SK-N-SH treated with all-trans-retinoic acid at 6 μM for 48 hours (cell line): ENCODE measurements around the gene BRD2.
"Not testable (repeated sequence)": the region's sequence is repeated elsewhere in the genome, so short reads cannot be mapped to it uniquely, and the experiment has no call there.

Experiments used
- ATAC-seq: fragments of 200-7000 bp; cut with Tn5 transposase; 3 replicates; pipeline ENCODE4 v1.9.1; 2020; ENCODE audit warnings: mild to moderate bottlenecking, moderate library complexity
- BACH2 ChIP-seq: fragments of 250-450 bp; sonication (Bioruptor Pico); IDR thresholded peaks from 2 replicates; pipeline ENCODE4 v1.9.0; 2021; ENCODE audit warnings: mild to moderate bottlenecking, borderline replicate concordance
- CSDC2 ChIP-seq: fragments of 250-450 bp; sonication (Bioruptor Pico); IDR thresholded peaks from 2 replicates; pipeline ENCODE4 v1.5.0; 2020; ENCODE audit warnings: mild to moderate bottlenecking, moderate library complexity
- ESRRG ChIP-seq: fragments of 250-450 bp; sonication (Bioruptor Pico); IDR thresholded peaks from 2 replicates; pipeline ENCODE4 v1.6.1; 2021; ENCODE audit warnings: mild to moderate bottlenecking
- ISL1 ChIP-seq: fragments of 250-450 bp; sonication (Bioruptor Pico); IDR thresholded peaks from 2 replicates; pipeline ENCODE4 v2.1.2; 2022; ENCODE audit warnings: mild to moderate bottlenecking, moderate library complexity
- PPARA ChIP-seq: fragments of 250-450 bp; sonication (Bioruptor Pico); IDR thresholded peaks from 2 replicates; pipeline ENCODE4 v1.5.0; 2020; ENCODE audit warnings: mild to moderate bottlenecking, borderline replicate concordance
- RARB ChIP-seq: fragments of 250-450 bp; sonication (Bioruptor Pico); IDR thresholded peaks from 2 replicates; pipeline ENCODE4 v1.8.0; 2021; ENCODE audit warnings: mild to moderate bottlenecking, moderate library complexity
- SNAI2 ChIP-seq: fragments of 250-450 bp; sonication (Bioruptor Pico); IDR thresholded peaks from 2 replicates; pipeline ENCODE4 v1.5.0; 2020; ENCODE audit warnings: mild to moderate bottlenecking, moderate library complexity
- TCF4 ChIP-seq: fragments of 250-450 bp; sonication (Bioruptor Pico); IDR thresholded peaks from 2 replicates; pipeline ENCODE4 v1.8.0; 2021; ENCODE audit warnings: mild to moderate bottlenecking, moderate library complexity, borderline replicate concordance
- TOX ChIP-seq: fragments of 250-450 bp; sonication (Bioruptor Pico); IDR thresholded peaks from 2 replicates; pipeline ENCODE4 v1.8.0; 2021; ENCODE audit warnings: mild to moderate bottlenecking, moderate library complexity, borderline replicate concordance
- ZC3H10 ChIP-seq: fragments of 250-450 bp; sonication (Bioruptor Pico); IDR thresholded peaks from 2 replicates; pipeline ENCODE4 v1.5.1; 2021; ENCODE audit warnings: mild to moderate bottlenecking, moderate library complexity
- ZFP3 ChIP-seq: fragments of 250-450 bp; sonication (Bioruptor Pico); IDR thresholded peaks from 2 replicates; pipeline ENCODE4 v1.5.0; 2020; ENCODE audit warnings: mild to moderate bottlenecking, moderate library complexity
- ZFP30 ChIP-seq: fragments of 450-650 bp; formaldehyde crosslinking; IDR thresholded peaks from 2 replicates; pipeline ENCODE4 v1.5.0; 2022; ENCODE audit warnings: mild to moderate bottlenecking, moderate library complexity
- ZNF565 ChIP-seq: fragments of 450-650 bp; formaldehyde crosslinking; conservative IDR thresholded peaks from 2 replicates; pipeline ENCODE4 v1.5.0; 2020; ENCODE audit warnings: low read depth, mild to moderate bottlenecking, moderate library complexity
- ZNF70 ChIP-seq: fragments of 450-650 bp; formaldehyde crosslinking; IDR thresholded peaks from 2 replicates; pipeline ENCODE4 v1.5.0; 2020; ENCODE audit warnings: mild to moderate bottlenecking, moderate library complexity
- ZNF8 ChIP-seq: fragments of 450-650 bp; formaldehyde crosslinking; IDR thresholded peaks from 2 replicates; pipeline ENCODE4 v1.5.0; 2020; ENCODE audit warnings: mild to moderate bottlenecking, moderate library complexity
- TF ChIP-seq, protein P1 (sequence below): fragments of 250-450 bp; sonication (Bioruptor Pico); IDR thresholded peaks from 2 replicates; pipeline ENCODE4 v1.5.0; 2020; ENCODE audit warnings: mild to moderate bottlenecking, moderate library complexity
- TF ChIP-seq, protein P2 (sequence below): fragments of 250-450 bp; sonication (Bioruptor Pico); IDR thresholded peaks from 2 replicates; pipeline ENCODE4 v1.8.0; 2020; ENCODE audit warnings: mild to moderate bottlenecking, moderate library complexity, borderline replicate concordance
- TF ChIP-seq, protein P3 (sequence below): fragments of 250-450 bp; sonication (Bioruptor Pico); IDR thresholded peaks from 2 replicates; pipeline ENCODE4 v1.8.0; 2021; ENCODE audit warnings: low read depth, mild to moderate bottlenecking, moderate library complexity, borderline replicate concordance
- TF ChIP-seq, protein P4 (sequence below): fragments of 250-450 bp; sonication (Bioruptor Pico); IDR thresholded peaks from 2 replicates; pipeline ENCODE4 v1.5.1; 2021; ENCODE audit warnings: mild to moderate bottlenecking, moderate library complexity
- TF ChIP-seq, protein P5 (sequence below): fragments of 250-450 bp; sonication (Bioruptor Pico); IDR thresholded peaks from 2 replicates; pipeline ENCODE4 v1.5.1; 2020; ENCODE audit warnings: low read depth, mild to moderate bottlenecking, moderate library complexity

BRD2 gene

DNA sequence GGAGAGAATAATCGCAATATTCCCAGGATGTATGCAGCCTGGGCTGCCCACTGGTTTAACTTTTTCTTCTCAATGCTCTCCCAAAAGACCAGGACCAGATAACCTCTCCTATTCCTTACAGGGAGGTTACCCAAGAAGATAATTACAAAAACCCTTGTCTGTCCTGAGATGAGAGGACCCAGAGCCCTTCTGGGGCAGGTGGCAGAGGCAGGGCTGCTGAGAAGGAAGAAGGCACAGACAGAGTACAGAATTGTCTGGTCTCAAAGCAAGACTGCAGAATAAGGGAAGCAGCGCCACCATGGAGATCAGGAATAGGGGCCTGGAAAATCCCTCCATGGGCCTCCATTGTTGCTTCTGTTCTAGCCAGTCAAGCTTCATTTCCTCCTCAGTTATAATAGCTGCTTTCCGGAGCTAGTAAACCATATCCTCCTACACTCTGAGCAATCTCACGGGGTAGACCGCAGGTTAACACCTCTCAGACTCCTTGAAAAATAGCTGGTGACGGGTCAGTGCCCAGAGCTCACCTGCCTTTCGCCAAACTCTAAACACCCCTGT, 27.1 kb upstream of the BRD2 start (continued):
- TF ChIP-seq, protein P1, sequence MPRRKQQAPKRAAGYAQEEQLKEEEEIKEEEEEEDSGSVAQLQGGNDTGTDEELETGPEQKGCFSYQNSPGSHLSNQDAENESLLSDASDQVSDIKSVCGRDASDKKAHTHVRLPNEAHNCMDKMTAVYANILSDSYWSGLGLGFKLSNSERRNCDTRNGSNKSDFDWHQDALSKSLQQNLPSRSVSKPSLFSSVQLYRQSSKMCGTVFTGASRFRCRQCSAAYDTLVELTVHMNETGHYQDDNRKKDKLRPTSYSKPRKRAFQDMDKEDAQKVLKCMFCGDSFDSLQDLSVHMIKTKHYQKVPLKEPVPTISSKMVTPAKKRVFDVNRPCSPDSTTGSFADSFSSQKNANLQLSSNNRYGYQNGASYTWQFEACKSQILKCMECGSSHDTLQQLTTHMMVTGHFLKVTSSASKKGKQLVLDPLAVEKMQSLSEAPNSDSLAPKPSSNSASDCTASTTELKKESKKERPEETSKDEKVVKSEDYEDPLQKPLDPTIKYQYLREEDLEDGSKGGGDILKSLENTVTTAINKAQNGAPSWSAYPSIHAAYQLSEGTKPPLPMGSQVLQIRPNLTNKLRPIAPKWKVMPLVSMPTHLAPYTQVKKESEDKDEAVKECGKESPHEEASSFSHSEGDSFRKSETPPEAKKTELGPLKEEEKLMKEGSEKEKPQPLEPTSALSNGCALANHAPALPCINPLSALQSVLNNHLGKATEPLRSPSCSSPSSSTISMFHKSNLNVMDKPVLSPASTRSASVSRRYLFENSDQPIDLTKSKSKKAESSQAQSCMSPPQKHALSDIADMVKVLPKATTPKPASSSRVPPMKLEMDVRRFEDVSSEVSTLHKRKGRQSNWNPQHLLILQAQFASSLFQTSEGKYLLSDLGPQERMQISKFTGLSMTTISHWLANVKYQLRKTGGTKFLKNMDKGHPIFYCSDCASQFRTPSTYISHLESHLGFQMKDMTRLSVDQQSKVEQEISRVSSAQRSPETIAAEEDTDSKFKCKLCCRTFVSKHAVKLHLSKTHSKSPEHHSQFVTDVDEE: no peak
- TF ChIP-seq BACH2: no peak
- no peak for TF ChIP-seq TCF4
- no peak for TF ChIP-seq ZNF565 (CRISPR knock-in tag)
- TF ChIP-seq ISL1 (CRISPR knock-in tag): no peak
- no peak for TF ChIP-seq TOX
- TF ChIP-seq ZFP30: no peak
- TF ChIP-seq ZC3H10 (CRISPR knock-in tag): no peak
- TF ChIP-seq, protein P2, sequence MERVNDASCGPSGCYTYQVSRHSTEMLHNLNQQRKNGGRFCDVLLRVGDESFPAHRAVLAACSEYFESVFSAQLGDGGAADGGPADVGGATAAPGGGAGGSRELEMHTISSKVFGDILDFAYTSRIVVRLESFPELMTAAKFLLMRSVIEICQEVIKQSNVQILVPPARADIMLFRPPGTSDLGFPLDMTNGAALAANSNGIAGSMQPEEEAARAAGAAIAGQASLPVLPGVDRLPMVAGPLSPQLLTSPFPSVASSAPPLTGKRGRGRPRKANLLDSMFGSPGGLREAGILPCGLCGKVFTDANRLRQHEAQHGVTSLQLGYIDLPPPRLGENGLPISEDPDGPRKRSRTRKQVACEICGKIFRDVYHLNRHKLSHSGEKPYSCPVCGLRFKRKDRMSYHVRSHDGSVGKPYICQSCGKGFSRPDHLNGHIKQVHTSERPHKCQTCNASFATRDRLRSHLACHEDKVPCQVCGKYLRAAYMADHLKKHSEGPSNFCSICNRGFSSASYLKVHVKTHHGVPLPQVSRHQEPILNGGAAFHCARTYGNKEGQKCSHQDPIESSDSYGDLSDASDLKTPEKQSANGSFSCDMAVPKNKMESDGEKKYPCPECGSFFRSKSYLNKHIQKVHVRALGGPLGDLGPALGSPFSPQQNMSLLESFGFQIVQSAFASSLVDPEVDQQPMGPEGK: no peak

DNA sequence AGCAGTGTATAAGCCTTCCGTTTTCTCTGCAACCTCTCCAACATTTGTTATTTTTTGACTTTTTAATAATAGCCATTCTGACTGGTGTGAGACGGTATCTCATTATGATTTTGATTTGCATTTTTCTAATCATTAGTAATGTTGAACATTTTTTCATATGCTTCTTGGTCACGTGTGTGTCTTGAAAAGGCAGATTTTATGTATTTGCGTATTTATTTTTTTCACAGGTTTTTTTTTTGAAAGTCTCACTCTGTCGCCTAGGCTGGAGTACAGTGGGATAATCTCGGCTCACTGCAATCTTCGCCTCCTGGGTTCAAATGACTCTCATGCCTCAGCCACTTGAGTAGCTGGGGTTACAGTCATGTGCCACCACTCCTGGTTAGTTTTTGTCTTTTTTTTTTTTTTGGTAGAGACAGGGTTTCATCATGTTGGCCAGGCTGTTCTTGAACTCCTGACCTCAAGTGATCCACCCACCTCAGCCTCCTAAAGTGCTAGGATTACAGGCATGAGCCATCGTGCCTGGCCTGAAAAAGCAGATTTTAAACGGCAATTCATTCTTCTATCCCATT, 25.8 kb upstream of the BRD2 start:
- ATAC-seq: not testable (repeated sequence)

DNA sequence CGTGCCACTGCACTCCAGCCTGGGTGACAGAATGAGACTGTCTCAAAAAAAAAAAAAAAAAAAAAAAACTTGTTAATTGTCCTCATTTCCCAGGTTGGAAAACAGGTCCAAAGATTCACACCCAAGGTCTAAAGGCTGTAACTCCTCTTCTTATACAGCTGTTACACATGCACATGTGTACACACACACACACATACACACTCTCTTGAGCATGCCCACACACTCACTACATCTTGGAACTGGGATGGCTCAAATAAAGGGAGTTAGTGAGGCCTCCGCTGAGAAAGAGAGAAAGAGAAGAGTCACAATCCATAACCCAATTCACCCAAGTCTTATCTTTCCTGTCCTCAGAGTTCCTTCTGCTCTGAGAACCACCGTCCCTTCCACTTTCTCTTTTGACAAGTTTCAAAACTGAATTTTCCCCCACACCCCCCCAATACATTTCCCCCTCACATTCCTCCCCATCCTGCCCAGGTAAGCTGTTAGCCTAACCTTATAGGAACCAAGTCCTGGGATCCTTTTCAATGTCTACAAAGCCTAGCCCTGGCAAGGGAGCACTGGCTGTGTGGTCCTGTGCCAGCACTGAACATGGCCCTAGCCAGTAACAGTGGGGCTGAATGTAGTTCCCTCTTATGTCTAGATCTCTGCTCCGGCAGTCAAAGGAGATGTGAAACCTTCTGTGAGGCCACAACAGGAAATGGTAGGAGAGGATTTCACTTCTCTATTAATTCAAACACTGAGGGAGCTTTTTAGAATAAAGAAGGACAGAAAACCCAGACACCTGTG, 24.3 kb upstream of the BRD2 start:
- TF ChIP-seq ISL1 (CRISPR knock-in tag) (no peak), ZFP3 (no peak), ESRRG (CRISPR knock-in tag) (no peak), ZNF565 (CRISPR knock-in tag) (no peak), SNAI2 (CRISPR knock-in tag) (no peak)
- ATAC-seq: no peak

DNA sequence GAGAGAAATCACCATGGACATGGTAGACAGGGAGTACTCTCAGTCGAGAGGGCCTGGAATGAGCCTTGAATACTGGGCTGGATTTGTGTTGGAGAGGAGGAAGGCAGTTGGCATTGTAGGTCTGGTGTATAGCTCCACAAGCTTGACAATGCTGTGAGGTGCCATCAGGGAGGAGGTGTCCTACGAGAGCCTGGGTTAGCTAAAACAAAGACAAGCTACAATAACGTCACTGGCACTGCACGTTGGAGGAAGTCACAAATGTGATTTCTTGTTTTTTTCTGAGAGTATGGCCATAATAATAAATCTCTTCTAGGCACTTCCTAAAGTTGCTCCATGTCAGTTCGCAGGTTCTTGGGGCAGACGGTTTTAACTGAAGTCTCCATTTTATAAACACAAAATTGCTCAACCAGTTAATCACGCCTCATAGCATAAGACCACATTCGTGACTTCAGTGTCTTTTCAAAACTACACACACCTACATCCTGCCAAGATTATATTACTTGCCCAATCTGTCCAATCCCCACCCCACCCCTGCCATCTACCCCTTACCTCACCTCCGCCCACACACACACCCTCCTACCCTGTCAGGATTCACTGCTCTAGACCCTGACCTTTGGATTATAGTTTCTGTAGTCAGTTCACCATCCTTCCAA, 23.2 kb upstream of the BRD2 start:
- ATAC-seq: no peak
- TF ChIP-seq ESRRG (CRISPR knock-in tag) (no peak), ZNF8 (CRISPR knock-in tag) (no peak), RARB (CRISPR knock-in tag) (no peak), ZFP30 (no peak), TOX (no peak), PPARA (CRISPR knock-in tag) (no peak), ZNF565 (CRISPR knock-in tag) (no peak), CSDC2 (CRISPR knock-in tag) (no peak), SNAI2 (CRISPR knock-in tag) (no peak), ZNF70 (CRISPR knock-in tag) (no peak), TCF4 (no peak), ZC3H10 (CRISPR knock-in tag) (no peak)
- TF ChIP-seq, protein P3, sequence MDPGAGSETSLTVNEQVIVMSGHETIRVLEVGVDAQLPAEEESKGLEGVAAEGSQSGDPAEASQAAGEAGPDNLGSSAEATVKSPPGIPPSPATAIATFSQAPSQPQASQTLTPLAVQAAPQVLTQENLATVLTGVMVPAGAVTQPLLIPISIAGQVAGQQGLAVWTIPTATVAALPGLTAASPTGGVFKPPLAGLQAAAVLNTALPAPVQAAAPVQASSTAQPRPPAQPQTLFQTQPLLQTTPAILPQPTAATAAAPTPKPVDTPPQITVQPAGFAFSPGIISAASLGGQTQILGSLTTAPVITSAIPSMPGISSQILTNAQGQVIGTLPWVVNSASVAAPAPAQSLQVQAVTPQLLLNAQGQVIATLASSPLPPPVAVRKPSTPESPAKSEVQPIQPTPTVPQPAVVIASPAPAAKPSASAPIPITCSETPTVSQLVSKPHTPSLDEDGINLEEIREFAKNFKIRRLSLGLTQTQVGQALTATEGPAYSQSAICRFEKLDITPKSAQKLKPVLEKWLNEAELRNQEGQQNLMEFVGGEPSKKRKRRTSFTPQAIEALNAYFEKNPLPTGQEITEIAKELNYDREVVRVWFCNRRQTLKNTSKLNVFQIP (CRISPR knock-in tag): no peak

DNA sequence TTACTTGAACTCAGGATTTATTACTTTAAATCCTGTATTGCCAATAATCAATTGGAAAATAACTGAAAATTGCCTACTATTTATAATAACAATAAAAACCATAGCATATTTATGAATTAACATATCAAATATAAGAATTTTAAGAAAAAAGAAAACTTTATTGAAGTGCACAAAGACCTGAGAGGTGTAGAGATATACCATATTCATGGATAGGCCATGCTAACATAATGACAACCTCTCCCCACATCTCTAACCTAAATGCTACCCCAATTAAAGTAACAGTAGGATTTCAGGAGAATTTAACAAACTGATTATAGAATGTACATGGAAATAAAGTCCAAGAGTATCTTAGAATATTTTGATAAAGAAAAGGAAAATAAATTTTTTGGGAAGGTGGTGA, 22.4 kb upstream of the BRD2 start:
- no peak for ATAC-seq
- no peak for TF ChIP-seq ZNF70 (CRISPR knock-in tag)
- TF ChIP-seq ZFP3: no peak
- TF ChIP-seq, protein P1: no peak
- TF ChIP-seq, protein P4, sequence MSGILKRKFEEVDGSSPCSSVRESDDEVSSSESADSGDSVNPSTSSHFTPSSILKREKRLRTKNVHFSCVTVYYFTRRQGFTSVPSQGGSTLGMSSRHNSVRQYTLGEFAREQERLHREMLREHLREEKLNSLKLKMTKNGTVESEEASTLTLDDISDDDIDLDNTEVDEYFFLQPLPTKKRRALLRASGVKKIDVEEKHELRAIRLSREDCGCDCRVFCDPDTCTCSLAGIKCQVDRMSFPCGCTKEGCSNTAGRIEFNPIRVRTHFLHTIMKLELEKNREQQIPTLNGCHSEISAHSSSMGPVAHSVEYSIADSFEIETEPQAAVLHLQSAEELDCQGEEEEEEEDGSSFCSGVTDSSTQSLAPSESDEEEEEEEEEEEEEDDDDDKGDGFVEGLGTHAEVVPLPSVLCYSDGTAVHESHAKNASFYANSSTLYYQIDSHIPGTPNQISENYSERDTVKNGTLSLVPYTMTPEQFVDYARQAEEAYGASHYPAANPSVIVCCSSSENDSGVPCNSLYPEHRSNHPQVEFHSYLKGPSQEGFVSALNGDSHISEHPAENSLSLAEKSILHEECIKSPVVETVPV (CRISPR knock-in tag): no peak
- TF ChIP-seq CSDC2 (CRISPR knock-in tag): no peak
- TF ChIP-seq, protein P5, sequence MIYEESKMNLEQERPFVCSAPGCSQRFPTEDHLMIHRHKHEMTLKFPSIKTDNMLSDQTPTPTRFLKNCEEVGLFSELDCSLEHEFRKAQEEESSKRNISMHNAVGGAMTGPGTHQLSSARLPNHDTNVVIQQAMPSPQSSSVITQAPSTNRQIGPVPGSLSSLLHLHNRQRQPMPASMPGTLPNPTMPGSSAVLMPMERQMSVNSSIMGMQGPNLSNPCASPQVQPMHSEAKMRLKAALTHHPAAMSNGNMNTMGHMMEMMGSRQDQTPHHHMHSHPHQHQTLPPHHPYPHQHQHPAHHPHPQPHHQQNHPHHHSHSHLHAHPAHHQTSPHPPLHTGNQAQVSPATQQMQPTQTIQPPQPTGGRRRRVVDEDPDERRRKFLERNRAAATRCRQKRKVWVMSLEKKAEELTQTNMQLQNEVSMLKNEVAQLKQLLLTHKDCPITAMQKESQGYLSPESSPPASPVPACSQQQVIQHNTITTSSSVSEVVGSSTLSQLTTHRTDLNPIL (CRISPR knock-in tag): no peak
